B cell (primary cell): Measurements from ENCODE around the gene PET100. TPM values are rescaled to one million over a fixed set of nuclear protein-coding genes. Genes with fewer than 3 reads are reported as not detected.

Source experiments
- ATAC-seq: fragments of 200-7000 bp; cut with Tn5 transposase; one replicate; pipeline ENCODE4 v1.10.0; 2021; ENCODE audit warnings: low read depth, mild to moderate bottlenecking, moderate number of reproducible peaks, moderate library complexity
- CTCF ChIA-PET: fragments of 350-600 bp; sonication (Branson Sonifier 250); formaldehyde crosslinking; loops from one replicate; lab custom pipeline; 2021; ENCODE audit warnings: antibody characterized with exemption, inconsistent platforms; lab: Charles Lee
- POLR2A ChIA-PET: fragments of 350-600 bp; sonication (Branson Sonifier 250); formaldehyde crosslinking; loops from one replicate; lab custom pipeline; 2021; ENCODE audit warnings: antibody characterized with exemption; lab: Charles Lee
- DNase-seq: peaks from one replicate; pipeline ENCODE4 v3.0.0; 2013
- H2AFZ ChIP-seq: 2 replicates; pipeline ENCODE4 v1.6.1; 2012; ENCODE audit warnings: mild to moderate bottlenecking, low read depth, low read length; ENCODE audit not compliant: insufficient read depth, poor library complexity, severe bottlenecking
- H3K27ac ChIP-seq, 2 donors: 1 replicate in 1 of 2; 2 replicates in 1 of 2; pipeline ENCODE4 v1.5.1; 2012 to 2013; ENCODE audit warnings: low read length in 2 of 2, mild to moderate bottlenecking in 2 of 2, moderate library complexity in 1 of 2
- H3K27me3 ChIP-seq, 4 experiments: fragments of 200-600 bp in 1 of 4; sonication (generic) in 1 of 4; replicated peaks in 1 of 4; 1 replicate in 2 of 4; 2 replicates in 2 of 4; pipeline versions ENCODE4 v1.6.1 to v1.7.0; 2013 to 2016; ENCODE audit warnings: low read length in 3 of 4, mild to moderate bottlenecking in 2 of 4, mixed read lengths in 1 of 4, moderate library complexity in 1 of 4; ENCODE audit not compliant: insufficient read depth in 4 of 4, control insufficient read depth in 3 of 4; ENCODE audit errors: control extremely low read depth in 1 of 4
- H3K36me3 ChIP-seq, 2 experiments: replicated peaks in 1 of 2; 1 replicate in 1 of 2; 2 replicates in 1 of 2; pipeline versions ENCODE4 v1.6.1 to v1.7.1; 2013; ENCODE audit warnings: low read length in 1 of 2; ENCODE audit not compliant: insufficient read depth in 2 of 2, control insufficient read depth in 1 of 2; ENCODE audit errors: control extremely low read depth in 1 of 2, extremely low read depth in 1 of 2
- H3K4me1 ChIP-seq, 2 donors: fragments of 200-600 bp in 1 of 2; sonication (generic) in 1 of 2; 1 replicate in 1 of 2; 2 replicates in 1 of 2; pipeline versions ENCODE4 v1.5.1 to v1.6.1; 2013 to 2017; ENCODE audit warnings: low read length in 2 of 2; ENCODE audit not compliant: control insufficient read depth in 2 of 2, insufficient read depth in 2 of 2
- H3K4me2 ChIP-seq: replicated peaks from 2 replicates; pipeline ENCODE3; 2012; ENCODE audit warnings: mild to moderate bottlenecking, low read depth, low read length; ENCODE audit not compliant: poor library complexity, severe bottlenecking
- H3K4me3 ChIP-seq, 5 experiments: fragments of 200-600 bp in 1 of 5; sonication (generic) in 1 of 5; 1 replicate in 3 of 5; 2 replicates in 2 of 5; pipeline versions ENCODE4 v1.5.1 to v1.7.0; 2011 to 2016; ENCODE audit warnings: low read length in 4 of 5, mild to moderate bottlenecking in 4 of 5, low read depth in 2 of 5, control low read depth in 1 of 5, moderate library complexity in 1 of 5; ENCODE audit not compliant: insufficient read depth in 1 of 5; ENCODE audit errors: control extremely low read depth in 1 of 5, extremely low read depth in 1 of 5
- H3K79me2 ChIP-seq: fragments of 200-600 bp; sonication (generic); one replicate; pipeline ENCODE4 v1.6.0; 2016; ENCODE audit warnings: low read length; ENCODE audit not compliant: control insufficient read depth, insufficient read depth
- H3K9ac ChIP-seq: fragments of 200-600 bp; sonication (generic); 2 replicates; pipeline ENCODE4 v1.6.1; 2017; ENCODE audit warnings: mild to moderate bottlenecking, low read length, moderate library complexity
- H3K9me3 ChIP-seq, 3 donors: one replicate each; pipeline versions ENCODE4 v1.6.1 to v1.7.1; 2013; ENCODE audit warnings: low read length in 2 of 3; ENCODE audit not compliant: control insufficient read depth in 2 of 3, insufficient read depth in 1 of 3; ENCODE audit errors: control extremely low read depth in 1 of 3
- H4K20me1 ChIP-seq: 2 replicates; pipeline ENCODE4 v1.6.0; 2012; ENCODE audit warnings: mild to moderate bottlenecking, low read length; ENCODE audit not compliant: insufficient read depth, control insufficient read depth, poor library complexity, severe bottlenecking
- H3K27ac Mint-ChIP-seq: one replicate; pipeline ENCODE4 v1.8.0; 2021; ENCODE audit warnings: mixed read lengths
- H3K27me3 Mint-ChIP-seq: one replicate; pipeline ENCODE4 v1.8.0; 2021; ENCODE audit warnings: mixed read lengths
- H3K4me1 Mint-ChIP-seq: one replicate; pipeline ENCODE4 v1.8.0; 2021; ENCODE audit warnings: mixed read lengths
- H3K4me3 Mint-ChIP-seq: one replicate; pipeline ENCODE4 v1.8.0; 2021; ENCODE audit warnings: mixed read lengths
- H3K9me3 Mint-ChIP-seq: one replicate; pipeline ENCODE4 v1.8.0; 2022; ENCODE audit warnings: mixed read lengths; ENCODE audit not compliant: insufficient read depth
- EZH2 ChIP-seq: IDR thresholded peaks from 2 replicates; pipeline ENCODE4 v1.6.1; 2012; ENCODE audit warnings: borderline replicate concordance, low read depth, mild to moderate bottlenecking, moderate library complexity, low read length; ENCODE audit not compliant: insufficient read depth, poor library complexity, severe bottlenecking
- WGBS: methylation state at CpG from one replicate; pipeline ENCODE4 v1.1.5; 2013; ENCODE audit warnings: missing lambda C conversion rate; ENCODE audit not compliant: insufficient coverage; 5-methylcytosine and 5-hydroxymethylcytosine counted together
- intact Hi-C: fragments of 100-400 bp; cut with micrococcal nuclease; formaldehyde crosslinking; loops from one replicate; pipeline ENCODE4 v1.10.0; 2022
- polyA plus RNA-seq: library from polyadenylated mRNA; depleted of rRNA; stranded (reverse); fragments of >200 nt; gene quantifications from 2 replicates; pipeline ENCODE4 v1.2.3, GENCODE V29; 2012
- total RNA-seq, 2 donors: library from RNA; stranded (reverse); fragments of 120-200 nt in 1 of 2; gene quantifications; 1 replicate in 1 of 2; 2 replicates in 1 of 2; pipeline versions ENCODE4 v1.2.3 to v1.2.4, GENCODE V29; 2013 to 2022
- TF ChIP-seq, protein P1 (sequence below): fragments of 200-600 bp; IDR thresholded peaks from one replicate; pipeline ENCODE4 v1.8.0; 2022; ENCODE audit warnings: antibody characterized with exemption, mild to moderate bottlenecking

The PET100 gene
- total and polyA plus RNA-seq, 2 donors (not counting 1 experiment from before 2014, with no cell fraction given): 31.3 to 100 TPM

DNA sequence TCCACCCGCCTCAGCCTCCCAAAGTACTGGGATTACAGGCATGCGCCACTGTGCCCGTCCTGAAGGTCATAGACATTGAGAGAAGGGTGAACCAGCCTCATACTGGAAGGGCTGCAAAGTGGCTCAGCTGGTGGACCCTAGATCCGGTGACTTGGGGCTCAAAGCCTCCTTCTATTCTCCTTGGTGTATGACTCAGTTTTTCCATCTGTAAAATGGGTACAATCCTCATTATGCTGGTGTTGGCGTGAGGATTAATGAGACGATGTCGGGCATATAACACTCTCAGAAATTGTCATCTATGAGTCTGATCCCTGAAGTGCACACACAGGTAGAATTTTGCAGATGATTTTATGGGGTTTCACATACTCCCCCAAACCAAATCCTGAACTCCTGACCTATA, 39.8 kb upstream of the PET100 start:
- no peak overlapping the region for H3K4me2 ChIP-seq
- H3K9me3 Mint-ChIP-seq: no peaks in the 10 kb centered on the region
- no peak for ATAC-seq
- TF ChIP-seq, protein P1, sequence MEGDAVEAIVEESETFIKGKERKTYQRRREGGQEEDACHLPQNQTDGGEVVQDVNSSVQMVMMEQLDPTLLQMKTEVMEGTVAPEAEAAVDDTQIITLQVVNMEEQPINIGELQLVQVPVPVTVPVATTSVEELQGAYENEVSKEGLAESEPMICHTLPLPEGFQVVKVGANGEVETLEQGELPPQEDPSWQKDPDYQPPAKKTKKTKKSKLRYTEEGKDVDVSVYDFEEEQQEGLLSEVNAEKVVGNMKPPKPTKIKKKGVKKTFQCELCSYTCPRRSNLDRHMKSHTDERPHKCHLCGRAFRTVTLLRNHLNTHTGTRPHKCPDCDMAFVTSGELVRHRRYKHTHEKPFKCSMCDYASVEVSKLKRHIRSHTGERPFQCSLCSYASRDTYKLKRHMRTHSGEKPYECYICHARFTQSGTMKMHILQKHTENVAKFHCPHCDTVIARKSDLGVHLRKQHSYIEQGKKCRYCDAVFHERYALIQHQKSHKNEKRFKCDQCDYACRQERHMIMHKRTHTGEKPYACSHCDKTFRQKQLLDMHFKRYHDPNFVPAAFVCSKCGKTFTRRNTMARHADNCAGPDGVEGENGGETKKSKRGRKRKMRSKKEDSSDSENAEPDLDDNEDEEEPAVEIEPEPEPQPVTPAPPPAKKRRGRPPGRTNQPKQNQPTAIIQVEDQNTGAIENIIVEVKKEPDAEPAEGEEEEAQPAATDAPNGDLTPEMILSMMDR: no peak
- TF ChIP-seq EZH2: no peak
- H3K9ac ChIP-seq: no peak overlapping the region
- H3K4me1 Mint-ChIP-seq: no peaks in the 10 kb centered on the region
- ChIA-PET CTCF (no interaction called here), POLR2A (no interaction called here)
- no peak overlapping the region for H2AFZ ChIP-seq
- no peaks in the 10 kb centered on the region for H3K4me1 ChIP-seq
- H4K20me1 ChIP-seq: no peaks in the 10 kb centered on the region
- H3K27ac Mint-ChIP-seq: no peak overlapping the region
- no peaks in the 10 kb centered on the region for H3K79me2 ChIP-seq
- no peaks in the 10 kb centered on the region for H3K9me3 ChIP-seq
- H3K27me3 Mint-ChIP-seq: peaks cover 18% of the 10 kb centered on the region
- peaks cover 0 to 18% (median 3%) of the 10 kb centered on the region in 4 experiments for H3K27me3 ChIP-seq
- no peak overlapping the region for H3K27ac ChIP-seq
- H3K36me3 ChIP-seq: no peaks in the 10 kb centered on the region
- no peak overlapping the region for H3K4me3 ChIP-seq
- DNase-seq: no peak
- intact Hi-C loops: no loop called here
- H3K4me3 Mint-ChIP-seq: no peak overlapping the region
- 86% methylated on average over 3 of the region's 7 CpGs for WGBS

DNA sequence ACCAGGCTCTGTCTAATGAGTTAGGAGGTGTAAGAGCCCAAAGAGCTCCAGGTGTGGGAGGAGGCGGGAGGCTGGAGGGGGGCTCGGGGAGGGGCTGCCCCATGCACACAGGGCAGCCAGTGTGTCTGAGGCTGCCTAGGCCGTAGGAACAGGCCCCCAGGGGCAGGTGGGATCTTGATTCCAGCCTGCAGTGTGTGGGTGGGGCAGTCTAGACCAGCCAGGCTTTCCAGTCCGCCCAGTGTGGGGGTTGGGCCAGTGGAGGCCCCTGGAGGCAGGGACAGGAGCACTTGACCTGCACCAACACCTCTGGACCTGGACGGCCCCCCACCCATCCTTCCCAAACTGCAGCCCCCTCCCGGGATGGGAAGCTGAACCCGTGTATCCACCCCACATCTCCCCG, 39.3 kb upstream of the PET100 start:
- Histone ChIP-seq H3K4me1 (peaks cover 2% of the 10 kb centered on the region in 2 donors), H3K27me3 (peaks cover 0 to 23% (median 4%) of the 10 kb centered on the region in 4 experiments), H3K27ac (no peak overlapping the region), H3K9me3 (no peaks in the 10 kb centered on the region), H3K4me2 (no peak overlapping the region), H3K9ac (no peak overlapping the region), H2AFZ (no peak overlapping the region), H4K20me1 (no peaks in the 10 kb centered on the region), H3K36me3 (no peaks in the 10 kb centered on the region), H3K79me2 (no peaks in the 10 kb centered on the region), H3K4me3 (no peak overlapping the region)
- Mint-ChIP-seq H3K27ac (no peak overlapping the region), H3K27me3 (peaks cover 22% of the 10 kb centered on the region), H3K4me3 (no peak overlapping the region), H3K9me3 (no peaks in the 10 kb centered on the region), H3K4me1 (peaks cover 2% of the 10 kb centered on the region)
- TF ChIP-seq, protein P1: no peak
- TF ChIP-seq EZH2: no peak
- CTCF ChIA-PET: no interaction called here
- WGBS: 64% methylated on average over 8 of the region's 8 CpGs
- no peak for ATAC-seq
- DNase-seq: no peak
- intact Hi-C loops: no loop called here
- POLR2A ChIA-PET: no interaction called here
